Measurements from ENCODE around the gene MRE11.
"Not testable (repeated sequence)": the region's sequence is repeated elsewhere in the genome, so short reads cannot be mapped to it uniquely, and the experiment has no call there.

Gene MRE11

GRCh38 chr11:94370576-94370975 is 123.1 kb downstream of the MRE11 start:
- not testable (repeated sequence) for H3K4me3 Mint-ChIP-seq; H3K9me3 Mint-ChIP-seq; H3K36me3 Mint-ChIP-seq (ENCODE audit: low read depth); H3K27ac Mint-ChIP-seq; H3K4me1 Mint-ChIP-seq (ENCODE audit: low read depth); H3K27me3 Mint-ChIP-seq (ENCODE audit: low read depth)
